ENCODE measurements around the gene EXOSC7. TPM values are rescaled to one million over a fixed set of nuclear protein-coding genes. Genes with fewer than 3 reads are reported as not detected.

Gene EXOSC7
- total RNA-seq, 1 donor from 2014 or later = 51.2 TPM

- Histone ChIP-seq H3K4me3 (no peak overlapping the region), H3K9me3 (no peaks in the 10 kb centered on the region), H3K36me3 (peaks cover 3 to 24% of the 10 kb centered on the region in 2 donors), H3K4me1 (no peaks in the 10 kb centered on the region), H3K27me3 (no peaks in the 10 kb centered on the region), H3K27ac (no peak overlapping the region)
- intact Hi-C loops (cut with DNase I) = no loop called here
- TF ChIP-seq CTCF (IDR thresholded peaks at IDR 0.05) = peak in 1 of 3 experiments; percentile 18
- DNase-seq (ENCODE audit: low spot score in 2 of 2) = no peak
Measured at GRCh38 chr3:44988073-44988472, 12.0 kb downstream of the EXOSC7 start.

GRCh38 chr3:44989141-44989540 is 13.1 kb downstream of the EXOSC7 start:
- peak in 1 of 2 donors; percentile 19 for DNase-seq (ENCODE audit: low spot score in 2 of 2)
- intact Hi-C loops (cut with DNase I) = no loop called here
- no peaks in the 10 kb centered on the region for H3K4me1 ChIP-seq
- no peak overlapping the region for H3K4me3 ChIP-seq
- H3K36me3 ChIP-seq = peaks cover 3 to 24% of the 10 kb centered on the region in 2 donors
- no peak overlapping the region for H3K27ac ChIP-seq
- no peaks in the 10 kb centered on the region for H3K9me3 ChIP-seq
- no peaks in the 10 kb centered on the region for H3K27me3 ChIP-seq
- TF ChIP-seq CTCF (IDR thresholded peaks at IDR 0.05) = no peak

GRCh38 chr3:44989636-44990373 is 13.8 kb downstream of the EXOSC7 start:
- H3K4me1 ChIP-seq = no peaks in the 10 kb centered on the region
- intact Hi-C loops (cut with DNase I) = no loop called here
- no peaks in the 10 kb centered on the region for H3K27me3 ChIP-seq
- no peak for TF ChIP-seq CTCF (IDR thresholded peaks at IDR 0.05)
- DNase-seq (ENCODE audit: low spot score in 2 of 2) = no peak
- H3K9me3 ChIP-seq = no peaks in the 10 kb centered on the region
- peaks cover 3 to 24% of the 10 kb centered on the region in 2 donors for H3K36me3 ChIP-seq
- H3K4me3 ChIP-seq = no peak overlapping the region
- no peak overlapping the region for H3K27ac ChIP-seq

- intact Hi-C loops (cut with DNase I) = no loop called here
- H3K4me3 ChIP-seq = no peak overlapping the region
- no peaks in the 10 kb centered on the region for H3K9me3 ChIP-seq
- no peaks in the 10 kb centered on the region for H3K27me3 ChIP-seq
- peaks cover 0 to 6% of the 10 kb centered on the region in 2 donors for H3K4me1 ChIP-seq
- no peak overlapping the region for H3K27ac ChIP-seq
- peaks cover 3 to 24% of the 10 kb centered on the region in 2 donors for H3K36me3 ChIP-seq
- DNase-seq (ENCODE audit: low spot score in 2 of 2) = no peak
- TF ChIP-seq CTCF (IDR thresholded peaks at IDR 0.05) = no peak
Measured at GRCh38 chr3:44991326-44991725, 15.3 kb downstream of the EXOSC7 start.

- intact Hi-C loops (cut with DNase I) = no loop called here
- H3K36me3 ChIP-seq = peaks cover 14 to 38% of the 10 kb centered on the region in 2 donors
- no peaks in the 10 kb centered on the region for H3K9me3 ChIP-seq
- TF ChIP-seq CTCF (IDR thresholded peaks at IDR 0.05) = peak in 2 of 3 experiments; percentile 57 to 58
- no peaks in the 10 kb centered on the region for H3K27me3 ChIP-seq
- H3K4me3 ChIP-seq = no peak overlapping the region
- DNase-seq (ENCODE audit: low spot score in 2 of 2) = no peak
- no peak overlapping the region for H3K27ac ChIP-seq
- peaks cover 0 to 6% of the 10 kb centered on the region in 2 donors for H3K4me1 ChIP-seq
Measured at GRCh38 chr3:44992555-44993470, 16.8 kb downstream of the EXOSC7 start.

Data from ascending aorta (tissue), 2 donors.